NCI-H1105 (cell line): ENCODE data around the gene PCED1B.

ENCODE experiments used
- DNase-seq: peaks from one replicate; lab custom pipeline; 2025; lab: John Stamatoyannopoulos, UW

PCED1B gene

DNA sequence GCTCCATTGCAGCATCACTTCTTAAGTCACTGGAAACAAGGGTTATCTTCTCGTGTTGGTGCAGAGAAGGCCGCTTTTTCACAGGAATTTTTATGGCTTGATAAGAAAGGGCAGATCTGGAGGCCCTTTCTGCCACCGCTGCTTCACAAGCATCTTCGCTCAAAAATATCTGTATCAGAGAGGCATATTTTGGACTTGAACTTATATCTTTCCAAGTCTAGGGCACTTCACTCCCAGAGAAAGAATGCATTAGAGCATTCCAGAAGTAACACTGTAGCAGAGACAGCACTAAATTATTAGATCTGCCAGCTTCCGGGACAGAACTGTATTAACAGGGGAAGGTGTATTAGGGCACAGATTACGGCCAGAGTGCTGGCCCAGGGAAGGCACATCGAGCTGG, 152.0 kb downstream of the PCED1B start:
- no peak for DNase-seq

DNA sequence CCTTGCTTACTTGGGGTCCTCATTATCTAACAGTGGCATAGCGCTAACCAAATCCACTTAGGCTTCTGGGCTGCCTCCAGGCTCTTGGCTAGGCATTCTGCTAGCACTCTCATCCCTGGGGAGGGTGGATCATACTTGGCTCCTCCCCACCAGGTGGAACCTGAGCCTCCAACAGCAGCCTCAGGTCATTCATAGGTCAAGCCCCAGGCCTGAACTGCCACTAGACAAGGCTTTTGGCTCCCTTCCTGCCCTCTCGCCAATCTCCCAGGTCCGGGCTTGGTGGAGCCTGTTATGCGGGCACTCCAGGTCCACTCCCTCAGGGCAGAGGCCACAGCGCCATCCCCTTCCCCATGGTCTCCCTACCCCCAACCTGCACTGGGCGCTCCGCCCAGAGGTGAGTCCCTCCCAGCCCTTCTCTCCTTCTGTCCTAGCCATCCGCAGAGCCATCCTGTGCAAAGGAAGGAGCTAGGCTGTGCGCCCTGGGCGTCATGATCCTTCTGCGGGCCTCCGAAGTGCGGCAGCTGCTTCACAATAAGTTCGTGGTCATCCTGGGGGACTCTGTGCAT, 155.2 kb downstream of the PCED1B start:
- no peak for DNase-seq

DNA sequence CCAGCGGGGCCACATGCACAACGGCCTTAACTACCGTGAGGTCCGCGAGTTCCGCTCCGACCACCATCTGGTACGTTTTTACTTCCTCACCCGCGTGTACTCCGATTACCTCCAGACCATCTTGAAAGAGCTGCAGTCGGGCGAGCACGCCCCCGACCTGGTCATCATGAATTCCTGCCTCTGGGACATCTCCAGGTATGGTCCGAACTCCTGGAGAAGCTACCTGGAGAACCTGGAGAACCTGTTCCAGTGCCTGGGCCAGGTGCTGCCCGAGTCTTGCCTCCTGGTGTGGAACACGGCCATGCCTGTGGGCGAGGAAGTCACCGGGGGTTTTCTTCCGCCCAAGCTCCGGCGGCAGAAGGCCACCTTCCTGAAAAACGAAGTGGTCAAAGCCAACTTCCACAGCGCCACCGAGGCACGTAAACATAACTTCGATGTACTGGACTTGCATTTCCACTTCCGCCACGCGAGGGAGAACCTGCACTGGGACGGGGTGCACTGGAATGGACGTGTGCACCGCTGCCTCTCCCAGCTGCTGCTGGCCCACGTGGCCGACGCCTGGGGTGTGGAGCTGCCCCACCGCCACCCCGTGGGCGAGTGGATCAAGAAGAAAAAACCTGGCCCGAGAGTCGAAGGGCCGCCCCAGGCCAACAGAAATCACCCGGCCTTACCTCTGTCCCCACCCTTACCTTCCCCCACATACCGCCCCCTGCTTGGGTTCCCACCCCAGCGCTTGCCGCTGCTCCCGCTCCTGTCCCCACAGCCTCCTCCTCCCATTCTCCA, 156.0 kb downstream of the PCED1B start:
- no peak for DNase-seq

DNA sequence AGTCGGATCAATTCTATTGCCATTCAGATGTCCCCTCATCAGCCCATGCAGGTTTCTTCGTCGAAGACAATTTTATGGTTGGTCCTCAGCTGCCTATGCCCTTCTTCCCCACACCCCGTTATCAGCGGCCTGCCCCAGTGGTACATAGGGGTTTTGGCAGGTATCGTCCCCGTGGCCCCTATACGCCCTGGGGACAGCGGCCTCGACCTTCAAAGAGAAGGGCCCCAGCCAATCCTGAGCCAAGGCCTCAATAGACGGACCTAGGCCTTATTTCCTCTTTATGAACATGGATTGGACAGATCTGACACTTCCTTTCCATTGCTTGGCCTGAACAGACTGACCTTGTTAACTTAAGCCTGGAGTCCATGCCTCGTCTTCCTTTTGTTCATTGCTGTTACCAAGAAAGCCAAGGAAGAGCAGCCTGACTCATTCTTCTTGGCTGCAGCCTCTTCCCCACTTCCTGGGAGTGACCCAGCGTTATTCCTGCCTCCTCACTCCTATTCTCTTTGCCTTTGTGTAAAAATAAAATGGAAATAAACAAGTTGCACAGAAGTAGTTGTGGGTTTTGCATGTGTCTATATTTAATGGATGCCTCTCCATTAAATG, 156.8 kb downstream of the PCED1B start:
- no peak for DNase-seq

DNA sequence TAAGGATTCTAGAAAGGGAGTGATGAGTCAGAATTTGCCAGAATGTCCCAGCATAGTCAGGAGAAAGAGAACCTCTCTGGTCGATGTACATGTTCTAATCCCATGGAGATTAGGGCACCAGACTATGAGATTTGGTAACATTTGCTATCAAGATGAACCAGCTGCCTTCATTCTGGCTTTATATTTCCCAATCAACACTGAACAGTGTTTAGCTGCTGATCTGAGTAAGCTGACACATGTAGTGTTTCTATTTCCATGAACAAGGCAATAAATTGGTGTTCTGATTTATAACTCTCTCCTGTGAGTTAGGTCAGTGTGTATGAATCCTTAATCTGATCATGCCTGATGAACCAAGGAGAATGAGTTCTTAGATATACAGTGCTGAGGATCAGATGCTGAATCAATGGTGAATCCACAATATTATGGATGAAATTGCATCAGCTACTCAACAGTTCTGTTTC, 158.4 kb downstream of the PCED1B start:
- DNase-seq = no peak

DNA sequence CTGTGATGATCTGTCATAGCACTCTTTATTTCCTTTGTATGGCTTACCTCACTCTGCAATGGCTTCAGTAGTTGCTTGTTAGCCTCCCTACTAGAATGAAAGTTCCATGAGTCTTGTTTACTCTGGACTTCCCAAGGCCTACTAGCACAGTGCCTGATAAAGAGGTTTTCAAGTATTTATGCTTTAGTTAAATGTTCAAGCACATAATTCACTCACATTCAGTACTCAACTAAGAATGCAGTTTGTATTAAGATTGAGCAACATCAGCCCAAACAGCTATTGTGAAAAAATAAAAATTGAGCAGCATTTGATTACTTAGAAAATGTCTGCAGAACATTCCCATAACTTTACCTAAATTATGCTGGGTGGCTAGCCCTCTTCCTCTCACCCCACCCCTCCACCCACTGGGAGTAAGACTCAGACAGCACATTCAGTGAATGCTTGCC, 159.3 kb downstream of the PCED1B start:
- DNase-seq = no peak

DNA sequence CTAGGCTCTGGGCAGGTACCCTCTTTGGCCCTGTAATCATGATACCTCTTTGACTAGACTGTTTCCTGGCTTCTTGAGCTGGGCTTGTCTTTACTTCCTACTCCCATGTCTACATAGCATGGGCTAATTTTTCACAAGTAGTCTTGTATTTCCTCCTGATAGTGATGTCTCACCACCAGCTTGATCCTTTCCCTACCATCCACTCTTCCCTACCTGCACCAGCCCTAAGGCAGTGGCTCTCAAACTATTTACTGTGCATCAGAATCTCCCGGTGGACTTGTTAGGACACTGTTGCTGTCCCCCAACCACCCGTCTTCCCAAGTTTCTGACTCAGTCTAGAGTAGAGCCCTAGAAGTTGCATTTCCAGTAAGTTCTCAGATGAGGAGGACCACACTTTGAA, 163.0 kb downstream of the PCED1B start:
- no peak for DNase-seq

DNA sequence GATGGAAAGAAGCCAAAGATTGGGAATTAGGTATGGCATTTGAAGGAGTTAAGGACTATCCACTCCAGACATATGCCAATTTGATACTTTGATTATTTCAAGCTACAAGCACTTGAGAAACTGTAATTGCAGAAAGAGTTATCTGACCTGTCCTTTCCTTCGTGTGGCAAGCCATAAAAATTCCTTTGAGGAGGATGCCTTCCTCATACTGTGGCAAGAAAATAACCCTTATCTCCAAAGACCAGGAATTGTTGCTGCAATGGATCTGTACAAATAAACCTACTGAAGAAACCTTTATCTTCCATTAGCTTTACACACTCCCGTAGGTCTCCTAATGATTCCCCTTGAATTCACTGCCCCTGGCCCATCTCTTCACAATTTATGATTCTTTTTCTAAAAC, 165.4 kb downstream of the PCED1B start:
- DNase-seq = no peak

DNA sequence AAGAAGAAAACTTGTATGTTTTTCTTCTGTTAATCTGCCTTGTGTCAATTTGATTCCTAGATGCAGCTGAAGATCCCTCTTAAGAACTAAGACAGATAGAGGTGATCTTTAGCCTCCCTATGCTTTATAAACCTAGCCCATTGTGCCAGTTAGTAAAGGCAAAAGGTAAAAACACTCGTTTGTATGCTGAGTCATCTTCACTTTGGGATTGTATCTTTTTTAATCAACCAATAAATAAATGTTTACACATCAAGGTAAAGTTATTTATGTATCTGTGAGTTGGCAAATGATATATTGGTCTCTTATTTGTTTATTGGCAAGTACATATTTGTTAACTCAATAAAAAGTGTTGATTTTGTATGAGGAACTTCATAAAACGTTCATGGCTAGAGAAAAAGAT, 166.2 kb downstream of the PCED1B start:
- no peak for DNase-seq

DNA sequence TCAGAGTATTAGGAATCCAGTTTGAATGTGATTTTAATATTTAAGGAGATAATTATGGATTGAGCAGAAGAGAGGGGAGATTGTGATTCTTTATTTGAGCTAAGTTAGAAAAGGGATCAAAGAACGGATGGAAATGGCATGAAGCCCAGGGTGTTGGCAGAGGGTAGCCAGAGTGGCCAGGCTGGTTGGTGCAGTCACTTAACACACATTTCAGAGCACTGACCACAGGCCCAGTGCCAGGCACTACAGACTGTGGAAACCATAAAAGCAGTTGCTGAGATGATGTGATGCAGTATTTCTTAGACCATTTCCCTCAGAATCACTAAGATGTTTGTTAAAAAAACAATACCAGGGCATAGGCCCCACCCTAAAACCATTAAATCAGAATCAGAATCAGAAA, 168.0 kb downstream of the PCED1B start:
- no peak for DNase-seq

DNA sequence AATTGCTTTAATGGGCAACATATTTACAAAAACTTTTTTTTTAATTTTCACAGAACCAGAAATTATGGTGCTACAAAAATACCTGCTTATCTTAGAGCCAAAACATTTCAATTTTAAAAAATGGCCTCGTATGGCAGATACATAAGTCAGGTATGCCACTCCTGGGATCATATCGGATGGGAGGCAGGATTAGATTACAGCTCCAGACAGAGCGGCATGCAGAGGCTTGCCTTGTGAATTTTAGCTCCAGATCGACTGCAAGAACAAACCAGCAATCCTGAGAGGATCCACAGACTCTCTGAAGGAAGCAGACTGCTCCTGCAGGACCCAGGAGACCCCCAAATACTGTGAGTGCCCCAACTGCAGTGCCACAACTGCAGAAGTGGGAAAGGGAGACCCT, 169.7 kb downstream of the PCED1B start:
- no peak for DNase-seq

DNA sequence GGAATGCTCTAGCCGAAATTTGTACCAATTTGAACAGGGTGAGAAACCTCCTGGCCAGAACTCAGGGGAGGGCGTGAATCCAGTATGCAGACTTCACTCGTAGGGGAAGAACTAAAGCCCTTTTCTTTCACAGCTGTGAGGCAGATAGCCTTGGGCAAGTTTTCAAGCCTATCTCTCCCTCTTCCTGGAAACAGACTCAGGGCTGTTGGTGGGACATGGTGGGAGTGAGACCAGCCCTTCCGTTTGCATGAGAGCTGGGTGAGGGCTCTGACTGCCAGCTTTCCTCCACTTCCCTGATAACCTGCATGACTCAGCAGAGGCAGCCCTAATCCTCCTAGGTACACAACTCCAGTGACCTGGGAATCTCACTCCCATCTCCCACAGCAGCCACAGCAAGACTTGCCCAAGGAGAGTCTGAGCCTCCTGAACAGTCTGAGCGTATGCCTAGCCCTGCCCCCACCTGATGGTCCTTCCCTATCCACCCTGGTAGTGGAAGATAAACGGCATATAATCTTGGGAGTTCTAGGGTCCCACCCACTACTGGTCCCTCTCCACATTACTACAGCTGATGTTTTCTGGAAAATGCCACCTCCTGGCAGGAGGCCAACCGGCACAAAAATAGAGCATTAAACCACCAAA, 170.4 kb downstream of the PCED1B start:
- DNase-seq = no peak

DNA sequence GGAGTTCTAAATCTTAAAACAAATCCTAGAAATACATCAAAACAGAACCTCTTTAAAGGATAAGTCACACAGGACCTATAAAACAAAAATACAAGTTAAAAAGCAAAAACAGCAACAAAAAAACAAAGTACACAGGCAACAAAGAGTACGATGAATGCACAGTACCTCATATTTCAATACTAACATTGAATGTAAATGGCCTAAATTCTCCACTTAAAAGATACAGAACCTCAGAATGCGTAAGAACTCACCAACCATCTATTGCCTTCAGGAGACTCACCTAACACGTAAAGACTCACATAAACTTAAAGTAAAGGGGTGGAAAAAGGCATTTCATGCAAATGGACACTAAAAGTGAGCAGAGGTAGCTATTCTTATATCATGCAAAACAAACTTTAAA, 172.5 kb downstream of the PCED1B start:
- no peak for DNase-seq

DNA sequence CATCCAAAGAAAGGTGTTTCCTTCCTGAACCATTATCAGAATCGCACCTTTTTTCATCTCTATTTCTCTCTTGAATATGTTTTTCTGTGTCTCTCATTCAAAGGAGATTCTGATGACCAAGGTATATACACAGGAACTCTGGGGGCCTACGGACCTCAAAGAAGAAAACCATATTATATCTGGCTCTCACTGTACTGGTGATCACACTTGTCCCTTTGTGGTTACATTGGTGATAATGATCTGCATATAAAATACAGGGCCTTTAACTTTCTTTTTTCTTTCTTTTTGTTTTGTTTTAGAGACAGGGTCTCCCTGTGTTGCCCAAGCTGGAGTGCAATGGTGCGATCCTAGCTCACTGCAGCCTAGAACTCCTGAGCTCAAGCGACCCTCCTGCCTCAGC, 185.5 kb downstream of the PCED1B start:
- no peak for DNase-seq

DNA sequence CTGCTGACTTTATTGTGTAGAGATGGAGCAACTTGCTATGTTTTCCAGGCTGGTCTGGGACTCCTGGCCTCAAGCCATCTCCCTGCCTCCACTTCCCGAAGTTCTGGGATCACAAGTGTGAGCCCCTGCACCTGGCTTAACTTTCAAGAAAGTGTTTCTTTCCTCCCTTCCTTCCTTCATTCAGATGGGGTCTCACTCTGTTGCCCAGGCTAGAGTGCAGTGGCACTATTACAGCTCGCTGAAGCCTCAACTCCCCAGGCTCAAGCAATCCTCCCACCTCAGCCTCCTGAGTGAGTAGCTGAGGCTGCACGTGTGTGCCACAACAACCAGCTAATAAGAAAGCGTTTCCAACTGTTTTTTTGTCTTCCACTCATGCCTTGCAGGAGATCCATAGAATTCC, 186.0 kb downstream of the PCED1B start:
- no peak for DNase-seq

DNA sequence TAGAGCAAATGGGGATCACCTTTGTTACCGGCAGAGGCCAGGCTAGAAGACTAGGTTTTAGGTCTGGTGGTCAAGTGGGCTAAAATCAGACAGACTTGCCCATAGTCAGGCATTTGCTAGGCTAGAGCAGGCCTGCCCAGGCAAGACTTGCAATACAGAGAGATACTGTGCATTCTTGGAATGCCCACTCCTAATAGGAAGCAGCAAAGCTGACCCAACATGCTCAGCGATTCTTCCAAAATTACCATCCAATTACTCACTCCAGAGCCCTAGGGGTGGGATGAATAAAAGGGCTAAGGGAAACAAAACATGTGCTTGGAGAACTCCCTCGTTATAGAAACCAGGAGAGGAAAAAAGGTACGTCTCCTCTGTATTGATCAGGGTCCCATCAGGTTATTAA, 188.2 kb downstream of the PCED1B start:
- DNase-seq = no peak

DNA sequence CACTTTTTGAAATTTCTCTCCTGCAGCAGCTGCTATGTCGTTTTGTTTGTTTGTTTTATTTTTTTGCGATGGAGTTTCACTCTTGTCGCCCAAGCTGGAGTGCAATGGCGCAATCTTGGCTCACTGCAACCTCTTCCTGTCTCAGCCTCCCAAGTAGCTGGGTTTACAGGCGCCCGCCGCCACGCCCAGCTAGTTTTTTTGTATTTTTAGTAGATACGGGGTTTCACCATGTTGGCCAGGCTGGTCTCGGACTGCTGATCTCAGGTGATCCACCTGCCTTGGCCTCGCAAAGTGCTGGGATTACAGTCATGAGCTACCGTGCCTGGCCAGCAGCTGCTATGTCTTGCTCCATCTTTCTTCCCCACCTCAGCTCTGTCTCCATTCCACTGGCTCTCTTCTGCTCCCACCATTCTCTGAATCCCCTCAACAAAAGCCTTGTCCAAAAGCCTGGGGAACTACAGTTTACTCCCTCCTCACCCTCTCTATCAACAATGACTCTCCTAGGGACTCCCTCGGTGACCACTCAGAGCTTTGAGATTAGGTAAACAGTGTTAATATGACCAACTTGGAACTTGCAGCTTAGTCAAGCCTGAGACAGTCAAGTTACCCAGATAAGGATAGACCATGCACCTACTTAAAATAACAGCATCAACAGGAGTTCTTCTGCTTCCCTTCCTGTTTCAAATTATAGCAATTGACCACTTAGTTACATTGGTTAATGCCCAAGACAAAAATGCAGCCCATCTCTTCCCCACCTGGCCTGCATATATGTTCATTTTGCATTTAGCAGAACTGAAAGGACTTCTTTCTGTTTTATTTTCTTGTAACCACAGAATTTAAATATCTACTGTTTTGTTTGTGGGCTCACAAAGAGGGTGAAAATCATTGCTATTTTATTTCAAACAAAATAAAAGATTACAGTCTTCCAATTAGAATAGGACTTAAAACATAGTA, 189.4 kb downstream of the PCED1B start:
- no peak for DNase-seq

DNA sequence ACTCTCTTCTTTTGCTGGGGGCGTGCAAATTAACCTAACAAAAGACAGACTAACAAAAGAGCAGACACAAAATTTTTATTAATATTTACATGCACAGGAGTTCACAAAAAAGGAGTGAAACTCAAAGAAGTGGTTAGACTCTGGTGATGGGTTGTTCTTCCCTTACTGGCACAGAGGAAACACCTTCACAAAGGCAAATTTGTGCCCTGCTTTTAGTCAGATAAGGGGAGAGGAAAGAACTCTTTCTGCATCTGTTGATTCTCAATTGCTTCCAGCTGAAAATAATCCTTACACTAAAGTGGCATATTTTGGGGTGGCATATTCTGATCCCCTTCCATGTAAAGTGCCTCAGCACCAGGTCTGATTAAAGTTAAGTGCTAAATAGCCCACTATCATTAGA, 190.5 kb downstream of the PCED1B start:
- no peak for DNase-seq

DNA sequence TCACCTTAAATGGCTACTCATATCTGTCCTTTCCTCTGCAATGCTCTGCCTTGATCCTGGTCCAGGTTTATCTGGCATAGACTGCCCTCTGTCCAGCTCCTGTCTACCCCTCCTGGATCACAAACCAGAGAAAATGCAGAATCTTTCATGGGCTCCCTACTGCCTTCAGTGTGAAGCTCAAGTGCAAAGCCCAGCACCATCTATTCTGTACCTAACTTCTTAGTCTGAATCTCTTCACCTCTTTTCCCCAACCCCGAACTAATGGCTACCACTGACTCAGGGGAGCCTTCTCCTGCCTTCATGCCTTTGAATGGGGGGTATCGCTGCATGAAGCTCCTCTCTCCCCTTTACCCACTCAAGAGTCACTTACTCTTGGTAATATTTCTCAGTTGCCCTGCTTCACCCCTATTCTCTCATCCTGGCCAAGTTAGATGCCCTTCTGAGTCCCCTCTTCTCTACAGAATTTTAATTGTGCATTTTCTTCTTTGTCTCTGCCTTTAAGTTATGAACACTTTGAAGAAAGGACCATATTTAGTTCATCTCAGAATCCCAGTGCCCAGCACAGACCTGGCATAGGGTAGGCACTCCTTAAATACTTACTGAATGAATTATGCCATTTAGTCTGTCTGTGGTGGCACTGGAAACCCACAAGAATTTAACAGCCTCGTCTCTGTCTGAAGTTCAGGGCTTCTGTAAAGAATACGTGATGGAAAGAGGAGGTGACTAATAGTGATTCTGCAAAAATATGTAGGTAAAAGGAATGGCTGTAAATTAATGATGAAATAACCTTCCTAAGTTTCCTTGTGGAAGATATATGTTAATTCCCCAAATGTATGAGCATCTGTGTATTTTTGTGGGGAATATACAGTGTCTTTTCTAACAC, 191.6 kb downstream of the PCED1B start:
- no peak for DNase-seq

DNA sequence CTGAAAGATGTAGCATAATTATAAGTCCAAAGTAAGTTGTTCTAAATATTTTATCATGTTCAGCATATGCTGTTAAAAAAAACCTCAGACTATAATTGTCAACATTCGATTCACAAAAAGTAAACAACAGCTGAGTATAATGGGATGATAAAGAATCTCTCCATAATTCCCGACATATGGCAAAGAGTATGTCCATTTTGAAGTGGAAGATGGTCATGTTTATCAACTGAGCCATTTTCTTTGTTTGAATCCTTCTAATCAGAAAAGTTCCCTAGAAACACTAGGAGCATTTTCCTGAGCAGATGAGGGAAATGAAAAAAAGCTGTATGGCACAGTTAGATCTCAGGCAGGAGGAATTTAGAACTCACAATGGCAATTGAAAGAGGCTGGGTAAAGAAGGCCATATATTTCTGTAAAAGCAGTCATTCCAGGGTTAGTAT, 192.4 kb downstream of the PCED1B start:
- no peak for DNase-seq
